ENCODE results near the gene DNASE1L2. TPM values are rescaled to one million over a fixed set of nuclear protein-coding genes. Genes with fewer than 3 reads are reported as not detected.

Gene DNASE1L2, protein sequence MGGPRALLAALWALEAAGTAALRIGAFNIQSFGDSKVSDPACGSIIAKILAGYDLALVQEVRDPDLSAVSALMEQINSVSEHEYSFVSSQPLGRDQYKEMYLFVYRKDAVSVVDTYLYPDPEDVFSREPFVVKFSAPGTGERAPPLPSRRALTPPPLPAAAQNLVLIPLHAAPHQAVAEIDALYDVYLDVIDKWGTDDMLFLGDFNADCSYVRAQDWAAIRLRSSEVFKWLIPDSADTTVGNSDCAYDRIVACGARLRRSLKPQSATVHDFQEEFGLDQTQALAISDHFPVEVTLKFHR
- total RNA-seq, result under 1 TPM in 2 of 4 donors, not detected in 2; 0.34 to 0.82 TPM

DNA sequence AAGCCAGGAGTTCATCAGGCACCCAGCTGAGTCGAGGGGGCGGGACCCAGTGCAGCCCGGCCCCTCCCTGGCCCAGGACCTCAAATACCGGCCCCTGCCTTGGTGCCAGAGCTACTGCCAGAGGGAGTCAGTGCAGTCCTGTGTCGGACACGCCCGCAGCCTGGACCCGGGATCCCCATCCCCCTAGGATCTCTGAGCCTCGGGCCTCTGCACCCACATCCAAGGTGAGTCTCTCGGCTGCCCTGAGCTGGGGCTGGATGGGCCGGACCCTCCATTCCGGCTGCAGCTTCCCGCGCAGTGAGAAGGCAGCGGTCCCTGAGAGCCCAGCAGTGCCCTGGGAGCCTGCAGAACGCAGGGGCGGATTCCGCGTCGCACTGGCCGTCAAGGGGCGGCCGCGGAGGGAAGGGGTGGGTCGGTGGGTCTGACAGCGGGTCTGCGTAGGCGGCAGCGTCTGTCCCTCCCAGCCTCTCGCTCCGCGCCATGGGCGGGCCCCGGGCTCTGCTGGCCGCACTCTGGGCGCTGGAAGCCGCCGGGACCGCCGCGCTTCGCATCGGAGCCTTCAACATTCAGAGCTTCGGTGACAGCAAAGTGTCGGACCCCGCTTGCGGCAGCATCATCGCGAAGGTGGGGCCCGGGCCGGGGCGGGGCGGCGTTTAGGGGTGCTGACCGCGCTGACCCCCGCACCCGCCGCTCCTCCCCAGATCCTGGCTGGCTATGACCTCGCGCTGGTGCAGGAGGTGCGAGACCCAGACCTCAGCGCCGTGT, at the start of gene DNASE1L2:
DNASE1L2 (plus strand) TSS at position 108 of the 765 bp plus-strand sequence; CDS start at position 481, 373 bp downstream.
- TF ChIP-seq, protein P1, sequence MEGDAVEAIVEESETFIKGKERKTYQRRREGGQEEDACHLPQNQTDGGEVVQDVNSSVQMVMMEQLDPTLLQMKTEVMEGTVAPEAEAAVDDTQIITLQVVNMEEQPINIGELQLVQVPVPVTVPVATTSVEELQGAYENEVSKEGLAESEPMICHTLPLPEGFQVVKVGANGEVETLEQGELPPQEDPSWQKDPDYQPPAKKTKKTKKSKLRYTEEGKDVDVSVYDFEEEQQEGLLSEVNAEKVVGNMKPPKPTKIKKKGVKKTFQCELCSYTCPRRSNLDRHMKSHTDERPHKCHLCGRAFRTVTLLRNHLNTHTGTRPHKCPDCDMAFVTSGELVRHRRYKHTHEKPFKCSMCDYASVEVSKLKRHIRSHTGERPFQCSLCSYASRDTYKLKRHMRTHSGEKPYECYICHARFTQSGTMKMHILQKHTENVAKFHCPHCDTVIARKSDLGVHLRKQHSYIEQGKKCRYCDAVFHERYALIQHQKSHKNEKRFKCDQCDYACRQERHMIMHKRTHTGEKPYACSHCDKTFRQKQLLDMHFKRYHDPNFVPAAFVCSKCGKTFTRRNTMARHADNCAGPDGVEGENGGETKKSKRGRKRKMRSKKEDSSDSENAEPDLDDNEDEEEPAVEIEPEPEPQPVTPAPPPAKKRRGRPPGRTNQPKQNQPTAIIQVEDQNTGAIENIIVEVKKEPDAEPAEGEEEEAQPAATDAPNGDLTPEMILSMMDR (IDR thresholded peaks at IDR 0.05; ENCODE audit: low read depth), result no peak

DNA sequence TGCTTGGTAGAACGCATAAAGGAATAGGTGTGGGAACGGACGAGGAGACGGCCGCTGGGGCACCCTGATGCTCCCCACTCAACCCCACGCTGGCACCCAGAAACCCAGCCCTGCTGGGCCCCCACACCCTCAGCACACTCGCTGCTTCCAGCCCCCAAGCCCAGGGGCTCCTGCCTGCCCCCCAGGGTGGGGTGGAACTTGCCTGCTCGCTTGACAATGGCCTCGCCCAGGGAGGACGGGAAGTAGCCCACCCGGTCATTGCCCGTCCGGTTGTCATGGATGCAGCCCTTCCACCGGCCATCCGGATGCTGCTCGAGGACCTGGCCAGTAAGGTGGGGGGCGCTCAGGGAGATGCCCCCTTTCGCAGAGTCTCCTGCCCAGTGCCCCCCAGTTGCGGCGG, 49.7 kb upstream of the DNASE1L2 start:
- TF ChIP-seq, protein P1 (IDR thresholded peaks at IDR 0.05; ENCODE audit: low read depth), result no peak

DNA sequence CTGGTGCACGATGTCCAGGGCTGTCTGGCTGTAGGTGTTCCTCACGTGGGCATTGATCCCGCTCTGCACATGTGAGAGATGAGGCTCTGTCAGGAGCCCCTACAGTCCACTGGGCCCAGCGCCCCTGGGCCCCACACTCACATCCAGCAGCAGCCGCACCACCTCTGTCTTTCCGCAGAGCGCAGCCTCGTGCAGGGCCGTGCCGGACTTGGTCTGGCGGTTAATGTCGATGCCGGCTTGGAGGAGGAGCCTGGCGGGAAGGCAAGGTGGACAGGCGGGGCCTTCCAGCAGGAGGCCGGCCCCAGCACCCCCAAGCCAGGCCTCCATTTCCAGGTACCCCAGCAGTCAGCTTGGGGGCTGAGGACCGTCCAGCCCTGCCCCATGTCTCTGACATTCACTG, 49.0 kb upstream of the DNASE1L2 start:
- TF ChIP-seq, protein P1 (IDR thresholded peaks at IDR 0.05; ENCODE audit: low read depth), result no peak

DNA sequence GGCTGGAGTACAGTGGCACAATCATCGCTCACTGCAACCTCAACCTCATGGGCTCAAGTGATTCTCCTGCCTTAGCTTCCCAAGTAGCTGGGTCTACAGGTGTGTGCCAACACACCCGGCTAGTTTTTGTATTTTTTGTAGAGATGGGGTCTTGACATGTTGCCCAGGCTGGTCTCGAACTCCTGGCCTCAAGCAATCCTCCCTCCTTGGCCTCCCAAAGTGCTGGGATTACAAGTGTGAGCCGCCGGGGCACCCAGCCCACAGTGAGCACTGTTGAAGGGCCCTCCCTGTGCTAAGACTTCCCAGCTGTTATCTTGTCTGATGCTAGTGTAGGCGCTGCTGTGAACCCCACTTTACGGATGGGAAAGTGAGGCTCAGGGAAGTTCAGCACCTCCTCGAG, 47.8 kb upstream of the DNASE1L2 start:
- TF ChIP-seq, protein P1 (IDR thresholded peaks at IDR 0.05; ENCODE audit: low read depth), result no peak

DNA sequence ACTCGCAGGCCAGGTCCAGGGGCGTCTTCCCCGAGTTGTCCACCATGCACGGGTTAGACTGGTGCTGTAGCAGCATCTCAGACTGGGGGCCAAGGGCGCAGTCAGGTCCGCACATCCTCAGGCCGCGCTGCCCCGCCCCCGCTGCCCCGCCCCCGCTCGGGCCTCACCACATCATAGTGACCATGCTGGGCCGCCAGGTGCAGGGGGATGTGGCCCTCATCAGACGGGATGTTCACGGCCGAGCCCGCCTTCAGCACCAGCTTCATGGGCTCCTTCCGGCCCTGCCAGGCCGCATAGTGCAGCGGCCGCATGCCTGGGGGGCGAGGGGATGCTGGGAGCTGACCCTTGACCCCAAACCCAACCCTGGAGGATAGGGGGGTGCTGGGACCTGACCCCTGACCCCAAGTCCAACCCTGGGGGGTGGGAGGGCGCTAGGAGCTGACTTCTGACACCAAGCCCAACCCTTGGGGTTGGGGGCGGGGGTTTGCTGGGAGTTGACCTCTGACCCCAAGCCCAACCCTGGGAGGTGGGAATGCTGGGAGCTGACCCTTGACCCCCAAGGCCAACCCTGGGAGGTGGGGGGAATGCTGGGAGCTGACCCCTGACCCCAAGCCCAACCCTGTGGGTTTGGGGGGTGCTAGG, 46.9 kb upstream of the DNASE1L2 start:
- TF ChIP-seq, protein P1 (IDR thresholded peaks at IDR 0.05; ENCODE audit: low read depth), result no peak

DNA sequence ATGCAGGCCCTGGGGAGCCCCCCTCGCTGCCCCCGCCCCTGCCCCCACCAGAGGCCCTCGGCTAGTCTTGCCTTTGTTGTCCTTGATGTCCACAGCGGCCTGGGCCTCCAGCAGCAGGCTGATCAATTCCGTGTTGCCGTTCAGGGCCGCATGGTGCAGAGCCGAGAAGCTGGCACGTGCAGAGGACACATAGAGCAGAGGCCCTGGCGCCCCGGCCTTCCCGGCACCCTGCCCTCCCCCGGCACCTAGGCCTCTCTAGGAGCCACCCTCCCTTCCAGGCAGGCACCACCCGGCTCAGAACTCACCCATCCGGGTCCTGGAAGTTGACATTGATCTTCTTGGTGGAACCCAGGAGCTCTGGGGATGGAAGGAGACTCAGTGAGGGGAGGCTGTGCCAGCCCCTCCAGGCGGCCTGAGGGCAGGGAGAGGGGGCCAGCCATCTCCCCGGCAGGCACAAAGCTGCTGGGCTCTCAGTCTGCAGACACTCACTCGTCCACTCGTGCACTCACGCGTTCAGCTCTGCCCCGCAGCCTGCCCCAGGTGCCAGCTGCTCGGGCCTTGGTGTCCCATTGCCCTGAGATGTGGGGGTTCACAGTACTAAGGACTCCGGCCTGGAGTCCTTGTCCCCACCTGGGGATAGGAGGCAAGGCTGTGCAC, 46.1 kb upstream of the DNASE1L2 start:
- TF ChIP-seq, protein P1 (IDR thresholded peaks at IDR 0.05; ENCODE audit: low read depth), result no peak

Measured in subcutaneous adipose tissue (tissue), 4 donors.